Skin of body (tissue), 2 donors: ENCODE results near the gene ARHGEF11. TPM values are rescaled to one million over a fixed set of nuclear protein-coding genes. Genes with fewer than 3 reads are reported as not detected.
"Not testable (repeated sequence)": the region's sequence is repeated elsewhere in the genome, so short reads cannot be mapped to it uniquely, and the experiment has no call there.

Experiments used
- DNase-seq: peaks from one replicate; lab custom pipeline; 2025; lab: John Stamatoyannopoulos, UW
- total RNA-seq: library from RNA; depleted of rRNA; stranded (reverse); fragments of >200 nt; gene quantifications from one replicate; pipeline ENCODE4 v1.2.3, GENCODE V29; 2014

The ARHGEF11 gene
- total RNA-seq, 1 donor from 2014 or later: 26.6 TPM

DNA sequence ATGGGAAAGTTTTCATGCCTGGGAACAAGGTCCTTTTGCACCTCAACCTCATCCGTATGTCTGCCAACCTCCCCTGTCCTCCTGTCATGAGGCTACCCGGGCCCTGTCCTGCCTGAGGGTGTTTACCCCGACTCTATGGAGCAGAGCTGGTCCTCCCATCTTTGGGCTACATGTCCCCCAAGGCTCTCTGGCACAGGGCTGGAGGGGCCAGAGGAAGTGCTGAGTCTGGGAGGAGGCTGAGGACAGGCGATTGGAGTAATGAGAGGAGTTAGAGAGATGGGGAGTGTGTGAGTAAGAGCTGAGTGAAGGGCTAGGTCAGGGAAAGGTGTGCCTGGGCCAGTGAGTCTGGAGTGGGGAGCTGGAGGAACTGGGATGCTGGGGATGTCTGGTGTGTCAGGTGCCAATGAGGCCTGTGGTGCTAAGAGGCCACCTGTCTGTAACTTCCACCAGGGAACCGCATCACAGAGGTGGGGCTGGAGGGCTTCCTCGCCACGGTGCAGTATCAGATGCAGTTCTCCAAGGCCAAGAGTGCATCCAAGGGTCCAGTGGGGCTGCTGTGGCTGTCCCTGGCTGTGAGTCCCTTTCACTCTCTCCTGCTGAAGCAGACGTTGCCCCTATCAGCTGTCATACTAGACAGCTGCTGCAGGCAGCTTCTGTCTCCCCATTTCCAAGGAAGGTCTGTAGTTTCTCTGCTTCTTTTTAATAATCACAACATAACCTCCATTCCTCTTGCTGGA lies 113.4 kb downstream of the ARHGEF11 start:
- DNase-seq: no peak

DNA sequence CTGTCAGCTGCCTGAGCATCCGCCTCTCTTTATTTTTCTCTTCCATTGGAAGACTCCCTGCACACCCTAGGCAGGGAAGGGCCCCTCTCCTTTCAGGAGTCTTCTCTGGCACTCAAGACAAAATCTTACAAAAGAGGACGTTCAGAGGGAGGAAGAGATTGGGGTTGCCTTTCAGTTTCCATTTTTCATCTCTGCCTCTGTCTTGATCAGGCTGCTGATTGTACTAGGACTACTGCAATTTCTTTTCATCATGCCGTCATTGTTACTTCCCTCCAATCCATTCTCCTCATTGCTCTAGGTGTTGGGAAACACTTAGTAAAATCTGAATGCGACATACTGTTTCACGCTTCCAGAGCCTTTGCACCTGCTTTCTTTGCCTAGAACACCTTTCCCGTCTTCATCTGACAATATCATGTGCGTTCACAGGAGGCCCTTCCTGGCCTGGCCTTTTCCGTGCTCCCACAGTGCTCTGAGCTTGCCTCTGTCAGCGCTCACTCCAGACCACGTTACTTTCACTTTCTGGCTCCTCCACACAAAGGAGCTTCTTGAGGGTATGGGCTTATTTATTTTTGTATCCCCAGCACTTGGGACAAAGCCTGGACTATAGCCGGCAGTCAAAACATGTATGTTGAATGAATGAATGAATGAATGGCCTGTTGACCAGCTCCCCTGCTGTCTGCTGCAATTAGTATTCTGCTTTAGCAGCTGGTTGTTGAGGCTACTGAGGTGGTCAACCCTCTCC lies 114.2 kb downstream of the ARHGEF11 start:
- no peak for DNase-seq

DNA sequence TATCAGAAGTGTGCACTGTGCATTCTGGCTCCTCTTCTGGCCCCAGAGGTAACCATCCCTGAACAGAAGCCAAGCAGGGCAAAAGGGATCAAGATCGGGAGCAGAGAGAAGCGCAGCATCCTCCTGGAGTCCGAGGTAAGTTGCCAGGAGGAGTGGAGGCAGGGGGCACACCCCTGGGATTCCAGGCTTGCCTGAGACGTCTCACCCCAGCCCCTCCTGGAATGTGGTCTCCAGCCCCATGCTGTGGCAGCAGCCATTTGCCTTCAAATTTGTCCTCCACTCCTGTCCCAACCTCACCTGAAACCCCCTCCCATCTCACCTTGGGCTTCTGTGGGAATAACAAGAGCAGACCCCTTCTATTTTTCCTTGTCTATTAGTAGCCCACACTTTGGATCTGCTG lies 115.1 kb downstream of the ARHGEF11 start:
- DNase-seq: no peak

DNA sequence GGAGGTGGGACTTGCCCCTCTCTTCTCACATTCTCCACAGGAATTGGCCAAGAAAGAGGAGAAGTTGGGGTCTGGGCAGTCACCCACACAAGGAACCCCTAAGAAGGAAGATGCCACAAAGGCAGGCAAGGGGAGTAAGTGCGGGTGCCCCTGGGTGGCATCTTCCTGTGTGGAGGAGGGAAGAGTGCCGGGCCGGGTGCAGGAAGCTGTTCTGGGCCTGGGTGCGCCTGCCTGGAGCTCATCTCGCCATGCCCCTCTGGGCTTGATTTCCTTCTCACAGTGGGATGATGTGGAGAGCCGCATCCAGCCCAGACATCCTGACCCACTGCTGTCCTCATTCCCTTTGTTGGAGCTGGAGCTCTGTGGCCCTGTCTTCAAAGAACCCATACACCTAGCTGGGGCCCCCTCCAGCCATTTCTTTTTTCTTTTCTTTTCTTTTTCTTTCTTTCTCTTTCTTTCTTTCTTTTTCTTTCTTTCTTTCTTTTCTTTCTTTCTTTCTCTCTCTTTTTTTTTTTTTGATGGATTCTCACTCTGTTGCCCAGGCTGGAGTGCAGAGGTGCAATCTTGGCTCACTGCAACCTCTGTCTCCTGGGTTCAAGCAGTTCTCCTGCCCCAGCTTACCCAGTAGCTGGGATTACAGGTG lies 115.8 kb downstream of the ARHGEF11 start:
- DNase-seq: no peak

DNA sequence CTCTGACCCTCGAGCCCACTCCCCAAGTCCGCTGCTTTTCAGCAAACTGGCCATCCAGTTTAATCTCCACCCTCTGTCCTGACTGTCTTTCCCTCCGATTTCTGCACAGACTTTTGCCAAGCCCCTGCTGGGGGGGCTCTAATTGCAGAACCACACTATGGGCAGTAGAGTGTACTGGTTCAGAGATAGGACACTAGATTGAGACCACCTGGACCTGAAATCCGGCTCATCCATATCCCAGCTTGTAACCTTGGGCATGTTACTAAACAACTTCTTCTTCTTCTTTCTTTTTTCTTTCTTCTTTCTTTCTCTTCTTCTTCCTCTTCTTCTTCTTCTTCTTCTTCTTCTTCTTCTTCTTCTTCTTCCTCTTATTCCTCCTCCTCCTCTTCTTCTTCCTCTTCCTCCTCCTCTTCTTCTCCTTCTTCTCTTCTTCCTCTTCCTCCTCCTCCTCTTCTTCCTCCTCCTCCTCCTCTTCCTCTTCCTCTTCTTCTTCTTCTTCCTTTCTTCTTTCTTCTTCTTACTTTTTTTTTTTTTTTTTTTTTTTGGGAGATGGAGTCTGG lies 117.4 kb downstream of the ARHGEF11 start:
- DNase-seq: no peak

DNA sequence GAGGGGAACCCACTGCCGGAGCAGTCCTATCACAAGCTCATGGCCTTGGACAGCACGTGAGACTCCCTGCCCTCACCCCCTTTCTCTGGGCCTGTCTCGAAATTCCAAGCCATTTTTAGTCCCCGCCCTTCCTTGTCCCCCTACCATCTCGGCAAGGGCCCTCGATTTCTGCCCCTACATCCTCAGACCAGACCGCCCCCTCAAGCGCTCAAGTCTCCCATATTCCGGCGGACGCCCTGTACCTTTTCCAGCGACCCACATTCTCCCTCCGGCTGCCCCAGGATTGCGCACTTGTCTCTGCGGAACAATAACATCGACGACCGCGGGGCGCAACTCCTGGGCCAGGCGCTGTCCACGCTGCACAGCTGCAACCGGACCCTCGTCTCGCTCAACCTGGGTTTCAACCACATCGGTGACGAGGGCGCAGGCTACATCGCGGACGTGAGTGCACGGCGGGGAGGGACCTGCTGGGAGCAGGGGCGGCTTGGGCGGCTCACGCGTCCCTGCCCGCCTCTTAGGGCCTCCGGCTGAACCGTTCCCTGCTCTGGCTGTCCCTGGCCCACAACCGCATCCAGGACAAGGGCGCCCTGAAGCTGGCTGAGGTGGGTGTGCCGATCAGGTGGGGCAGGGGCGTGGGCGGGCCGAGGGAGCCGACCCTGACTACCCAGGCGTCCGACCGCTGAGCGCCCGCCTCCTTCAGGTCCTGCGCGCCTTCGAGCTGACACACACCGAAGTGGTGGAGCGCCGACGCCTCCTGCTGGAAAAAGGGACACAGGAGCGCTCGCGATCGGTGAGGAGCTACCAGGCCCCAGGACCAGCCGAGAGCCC lies 118.1 kb downstream of the ARHGEF11 start:
- peak; percentile 20 for DNase-seq

DNA sequence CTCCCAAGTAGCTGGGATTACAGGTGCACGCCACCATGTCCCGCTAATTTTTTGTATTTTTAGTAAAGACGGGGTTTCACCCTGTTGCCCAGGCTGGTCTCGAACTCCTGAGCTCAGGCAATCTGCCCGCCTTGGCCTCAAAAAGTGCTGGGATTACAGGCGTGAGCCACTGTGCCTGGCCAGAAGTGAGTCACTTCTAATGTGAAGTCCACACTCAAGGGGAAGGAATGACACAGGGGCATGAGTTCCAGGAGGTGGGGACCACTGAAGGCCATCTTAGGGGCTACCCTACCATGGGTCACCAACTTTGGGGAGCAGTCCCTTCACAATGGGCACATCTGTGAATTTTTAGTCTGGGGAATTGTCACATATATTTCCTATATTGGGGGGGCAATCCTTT lies 118.8 kb downstream of the ARHGEF11 start:
- DNase-seq: not testable (repeated sequence)

DNA sequence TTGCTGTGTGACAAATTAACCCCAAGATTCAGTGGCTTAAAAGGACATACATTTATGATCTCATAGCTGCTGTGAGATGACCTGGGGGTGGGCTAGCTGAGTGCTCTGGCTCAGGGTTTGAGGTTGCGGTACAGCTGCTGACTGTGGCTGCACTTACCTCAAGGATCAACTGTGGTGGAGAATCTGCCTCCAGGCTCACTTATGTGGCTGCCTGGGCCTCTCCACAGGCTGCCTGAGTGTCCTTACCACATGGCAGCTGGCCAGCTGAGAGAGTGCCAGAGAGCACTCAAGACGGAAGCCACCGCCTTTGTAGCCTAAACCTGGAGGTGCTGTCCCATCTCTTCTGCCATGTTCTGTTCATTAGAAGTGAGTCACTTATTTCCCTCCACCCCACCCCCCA lies 119.4 kb downstream of the ARHGEF11 start:
- no peak for DNase-seq

DNA sequence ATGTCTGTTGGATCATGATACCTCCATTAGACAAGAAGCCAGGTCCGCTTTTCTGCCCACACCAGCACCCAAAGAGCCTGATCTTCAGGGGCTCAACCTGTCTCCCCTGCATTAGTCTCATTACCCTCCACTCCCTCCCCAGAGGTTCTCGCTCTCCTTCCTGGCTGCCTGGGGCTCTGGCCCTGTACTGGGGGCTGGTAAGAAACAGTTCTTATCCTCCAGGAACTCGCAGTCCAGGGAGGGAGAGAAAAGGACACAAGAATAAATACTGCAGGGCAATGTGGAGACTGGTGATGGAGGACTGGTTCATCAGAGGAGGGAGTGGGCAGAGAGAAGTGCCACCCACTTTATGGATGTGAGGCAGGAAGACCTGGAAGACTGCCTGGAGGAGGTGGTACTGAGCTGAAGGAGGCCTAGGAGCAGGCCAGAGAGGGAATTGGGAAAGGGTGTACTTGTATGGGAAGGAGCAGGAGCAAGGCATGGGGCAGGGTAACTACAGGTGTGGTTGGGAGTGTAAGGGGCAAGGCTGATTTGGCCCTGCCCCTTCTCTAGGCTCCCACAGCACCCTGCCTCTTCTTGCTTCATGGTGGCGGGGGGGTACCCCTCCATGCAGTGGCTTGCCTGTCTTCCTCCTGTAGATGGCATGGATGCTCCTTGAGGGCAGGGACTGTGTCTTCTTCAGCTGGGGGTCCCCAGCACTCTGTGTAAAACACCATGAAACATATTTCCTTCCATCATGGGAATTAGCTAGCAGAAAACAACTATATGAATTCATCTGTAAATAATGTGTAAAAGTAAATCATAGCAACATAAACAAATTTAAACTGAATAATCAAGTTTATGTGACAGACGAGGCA lies 120.2 kb downstream of the ARHGEF11 start:
- DNase-seq: no peak

DNA sequence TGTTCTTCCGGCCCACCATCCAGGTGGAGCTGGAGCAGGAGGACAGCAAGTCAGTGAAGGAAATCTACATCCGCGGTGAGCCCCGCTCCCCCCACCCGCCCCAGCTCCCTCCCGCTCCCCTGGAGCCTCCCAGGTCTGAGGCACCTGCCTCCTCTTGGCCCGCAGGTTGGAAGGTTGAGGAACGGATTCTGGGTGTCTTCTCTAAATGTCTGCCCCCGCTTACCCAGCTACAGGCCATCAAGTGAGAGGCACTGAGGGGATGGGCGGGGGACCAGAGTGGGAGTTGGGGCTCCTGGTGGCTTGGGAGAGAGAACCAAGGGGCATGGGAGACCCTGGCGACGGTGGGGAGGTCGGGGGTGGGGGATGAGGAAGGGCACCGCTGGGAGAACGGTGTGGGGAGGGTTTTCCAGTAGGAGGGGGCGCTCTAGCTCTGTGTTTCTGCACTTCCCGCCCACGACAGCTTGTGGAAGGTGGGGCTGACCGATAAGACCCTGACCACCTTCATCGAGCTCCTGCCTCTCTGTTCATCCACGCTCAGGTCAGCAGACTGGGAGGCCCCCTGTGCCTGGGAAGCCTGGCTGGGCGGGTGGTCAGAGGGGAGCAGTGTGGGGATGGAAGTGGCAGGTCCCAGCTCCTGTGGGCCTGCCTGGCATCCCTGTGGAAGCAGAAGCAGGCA lies 120.9 kb downstream of the ARHGEF11 start:
- no peak for DNase-seq

DNA sequence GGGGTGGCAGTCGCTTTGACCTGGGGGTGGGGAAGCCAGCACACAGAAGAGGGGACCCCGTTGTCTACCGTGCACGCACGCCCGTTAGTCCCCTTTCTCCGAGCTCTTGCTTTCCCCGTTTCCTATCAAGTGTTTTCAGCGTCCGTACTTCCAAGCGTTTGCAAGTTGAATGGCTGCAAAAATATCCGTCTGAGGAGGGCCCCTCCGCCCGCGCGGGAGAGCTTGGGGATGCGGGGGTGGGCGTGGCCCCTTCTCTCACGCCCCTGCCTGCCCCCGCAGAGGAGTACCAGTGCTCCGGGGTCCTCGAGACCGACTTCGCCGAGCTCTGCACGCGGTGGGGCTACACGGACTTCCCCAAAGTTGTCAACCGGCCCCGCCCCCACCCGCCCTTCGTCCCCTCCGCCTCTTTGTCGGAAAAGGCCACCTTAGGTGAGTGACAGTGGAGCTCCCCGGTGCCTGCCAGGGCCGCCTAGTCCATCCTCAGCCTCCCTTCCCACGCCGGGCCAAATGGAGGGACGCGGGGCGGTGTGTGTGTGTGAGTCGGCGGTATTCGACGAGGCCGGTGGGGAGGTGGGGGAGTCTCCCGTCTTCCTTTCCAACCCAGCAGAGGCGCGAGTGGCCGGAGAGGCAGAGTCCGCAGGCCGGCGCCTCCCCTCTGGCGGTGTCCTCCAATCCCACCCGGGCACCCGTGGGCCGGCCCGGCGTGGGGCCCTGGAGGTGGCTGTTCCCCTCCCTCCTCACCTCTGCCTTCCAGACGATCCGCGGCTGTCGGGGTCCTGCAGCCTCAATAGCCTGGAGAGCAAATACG lies 121.7 kb downstream of the ARHGEF11 start:
- no peak for DNase-seq

DNA sequence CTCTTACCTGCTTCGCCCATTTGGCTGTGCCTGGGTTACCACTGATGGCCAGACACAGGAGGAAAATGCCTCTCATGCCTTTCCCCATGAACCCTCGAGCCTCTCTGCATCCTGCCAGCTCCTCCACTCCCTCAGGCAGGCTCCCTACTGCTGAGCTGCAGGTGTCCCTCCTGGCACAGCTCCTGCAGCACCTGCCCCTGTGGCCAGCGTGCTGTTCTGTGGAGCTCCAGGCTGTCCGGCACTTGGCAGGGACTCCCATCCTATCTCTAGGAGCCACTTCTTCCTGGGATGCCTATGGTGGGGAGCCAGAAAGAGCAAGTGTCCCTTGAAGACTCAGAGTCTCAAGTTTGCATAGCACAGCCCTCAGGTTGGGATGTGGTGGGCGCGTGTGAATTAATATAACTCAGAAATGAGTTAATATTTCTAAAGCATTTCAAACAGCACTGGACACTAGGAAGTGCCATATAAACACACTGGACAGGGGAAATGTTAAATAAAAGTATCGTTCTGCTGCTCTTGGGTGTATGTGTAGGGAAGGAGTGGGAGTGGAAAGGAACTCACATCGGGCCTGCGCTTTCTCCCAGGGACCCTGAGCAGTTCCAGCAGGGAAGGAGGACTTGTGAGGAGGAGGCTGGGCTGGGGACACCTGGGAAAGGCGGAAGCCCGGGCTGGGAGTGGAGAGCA lies 122.4 kb downstream of the ARHGEF11 start:
- no peak for DNase-seq

DNA sequence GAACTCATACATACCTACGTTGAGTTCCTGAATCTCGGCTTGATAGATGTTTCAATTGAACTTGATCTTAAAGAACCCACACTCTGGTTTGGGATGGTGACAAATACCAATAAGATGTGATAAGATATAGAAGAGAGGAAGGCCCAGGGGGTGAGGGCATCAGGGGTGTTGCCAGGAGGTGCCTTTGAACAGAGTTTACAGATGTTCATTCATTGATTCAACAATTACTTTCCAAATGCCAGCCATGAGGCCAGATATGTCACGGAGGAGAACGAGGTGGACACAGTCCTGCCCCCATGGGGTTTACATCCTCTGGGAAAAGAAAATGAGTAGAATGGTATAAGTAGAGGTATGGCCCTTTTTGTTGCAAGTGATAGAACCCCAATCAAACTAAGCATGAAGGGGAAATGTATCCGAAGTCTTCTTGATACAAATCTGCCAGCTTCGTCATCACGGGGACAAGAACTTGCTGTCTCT lies 124.5 kb downstream of the ARHGEF11 start:
- DNase-seq: no peak

DNA sequence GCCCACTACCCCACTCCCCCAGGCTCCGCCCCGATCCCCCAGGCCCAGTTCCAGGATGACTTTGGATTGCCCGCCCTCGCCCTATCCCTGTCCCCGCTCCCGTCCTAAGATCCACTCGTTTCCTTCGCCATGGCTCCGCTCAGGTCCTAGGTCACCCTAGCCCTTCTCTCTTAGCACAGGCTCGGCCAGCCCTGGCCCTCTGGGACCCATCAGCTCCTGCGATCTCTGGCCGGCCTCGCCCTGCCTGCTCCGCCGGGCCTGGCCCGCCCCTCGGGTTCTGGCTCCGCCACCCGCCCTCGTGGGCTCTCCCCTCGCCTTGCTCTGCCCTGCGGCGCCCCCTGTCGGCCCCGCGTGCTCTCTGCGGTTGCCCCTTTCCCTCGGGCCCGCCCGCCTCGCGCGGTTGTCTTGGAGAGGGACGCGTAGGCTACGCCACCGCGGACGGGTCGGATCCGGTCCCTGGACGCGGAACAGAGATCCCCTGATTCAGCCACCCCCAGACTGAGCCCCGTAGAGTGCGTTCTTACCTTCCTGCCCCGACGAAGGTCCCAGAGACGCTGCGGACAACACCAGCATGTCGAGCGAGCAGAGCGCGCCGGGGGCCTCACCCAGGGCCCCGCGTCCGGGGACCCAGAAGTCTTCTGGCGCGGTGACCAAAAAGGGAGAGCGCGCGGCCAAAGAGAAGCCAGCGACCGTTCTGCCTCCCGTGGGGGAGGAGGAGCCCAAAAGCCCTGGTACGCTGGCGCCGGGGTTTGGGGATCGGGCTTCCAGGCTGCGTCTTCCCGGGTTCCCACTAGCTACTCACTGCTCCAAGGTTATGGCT lies 125.1 kb downstream of the ARHGEF11 start, which contains the start of gene LRRC71:
Gene LRRC71, plus strand, starts transcription at position 400 of the 820 bp plus-strand sequence. Its CDS starts 172 bp downstream, at position 572.
- DNase-seq: peak; percentile 55

DNA sequence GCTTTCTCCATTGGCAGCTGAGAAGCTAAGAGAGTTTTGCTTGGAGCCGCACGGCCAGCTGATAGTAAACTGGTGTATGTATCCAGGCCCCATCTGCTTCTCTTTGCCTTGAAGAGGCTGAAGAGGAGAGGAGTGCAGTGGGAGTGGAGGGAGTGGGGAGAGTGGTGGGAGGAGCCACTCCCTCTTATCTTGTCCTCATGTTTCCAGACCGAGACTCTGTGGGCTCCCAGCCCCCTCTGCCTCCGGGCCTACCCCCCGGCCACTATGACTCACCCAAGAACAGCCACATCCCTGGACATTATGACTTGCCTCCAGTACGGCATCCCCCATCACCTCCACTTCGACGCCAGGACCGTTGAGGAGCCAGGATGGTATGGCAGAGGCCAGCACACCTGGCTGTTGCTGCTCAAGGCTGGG lies 131.1 kb downstream of the ARHGEF11 start:
- DNase-seq: no peak

DNA sequence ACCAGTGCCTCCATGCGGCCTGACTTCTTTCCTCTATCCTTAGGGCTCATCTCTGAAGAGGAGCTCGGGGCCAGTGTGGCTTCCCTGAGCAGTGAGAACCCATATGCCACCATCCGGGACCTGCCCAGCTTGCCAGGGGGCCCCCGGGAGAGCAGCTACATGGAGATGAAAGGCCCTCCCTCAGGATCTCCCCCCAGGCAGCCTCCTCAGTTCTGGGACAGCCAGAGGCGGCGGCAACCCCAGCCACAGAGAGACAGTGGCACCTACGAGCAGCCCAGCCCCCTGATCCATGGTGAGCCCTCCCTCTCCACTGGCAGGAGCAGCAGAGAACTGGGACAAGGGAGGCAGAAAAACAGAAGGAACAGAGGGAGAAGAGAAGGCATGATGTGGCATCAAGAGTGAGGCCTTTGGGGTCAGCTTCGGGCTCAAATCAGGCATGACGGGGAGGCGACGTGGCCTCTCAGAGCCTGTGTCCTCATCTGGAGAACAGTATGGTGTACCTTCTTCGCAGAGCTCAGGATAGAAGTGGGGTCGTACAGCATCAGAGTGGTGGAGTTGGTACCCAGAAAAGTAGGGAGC lies 131.6 kb downstream of the ARHGEF11 start:
- no peak for DNase-seq
